Activated CD4-positive, alpha-beta T cell treated with anti-CD3 and anti-CD28 coated beads, Interleukin-2, Interleukin-6, amounts not matched to agents 100 ng/mL and 50 ng/mL, durations not matched to agents 16 hours and 8 hours (primary cell): Measurements from ENCODE around the gene ARFGEF3.

Experiments
- DNase-seq: peaks from one replicate; pipeline ENCODE4 v3.0.0-alpha.2; 2020

The ARFGEF3 gene

DNA sequence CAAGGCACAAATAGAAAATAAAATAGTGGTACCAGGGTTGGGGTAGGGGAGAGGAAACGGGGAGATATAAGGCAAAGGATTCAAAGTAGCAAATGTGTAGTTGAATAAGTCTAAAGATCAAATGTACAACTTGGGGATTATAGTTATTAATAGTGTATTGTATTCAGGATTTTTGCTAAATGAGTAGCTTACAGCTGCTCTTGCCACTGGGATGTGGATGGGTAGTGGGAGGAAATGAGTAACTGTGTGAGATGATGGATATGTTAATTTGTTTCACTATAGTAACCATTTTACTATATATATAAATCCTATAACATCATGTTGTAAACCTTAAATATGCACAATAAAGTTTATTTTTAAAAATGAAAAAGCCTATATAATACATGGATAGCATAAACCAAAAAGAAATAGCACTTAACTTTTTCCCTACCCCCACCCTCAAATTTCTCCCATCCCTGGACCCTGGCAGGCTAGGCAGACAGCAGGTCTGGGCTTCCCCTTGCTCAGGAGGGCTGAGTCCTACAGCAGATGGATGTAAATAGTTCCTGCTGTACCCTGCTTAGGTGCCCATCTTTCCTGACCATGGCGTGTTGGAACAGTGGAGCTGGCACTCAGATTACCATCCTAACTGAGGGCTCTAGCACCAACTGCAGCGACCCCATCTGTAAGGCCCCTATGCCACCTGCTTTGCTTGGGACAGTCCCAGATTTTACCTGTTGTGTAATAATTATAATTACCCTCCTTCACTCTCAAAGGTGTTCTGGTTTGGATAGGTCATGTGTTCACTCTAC is 85.1 kb downstream of the ARFGEF3 start:
- no peak for DNase-seq

DNA sequence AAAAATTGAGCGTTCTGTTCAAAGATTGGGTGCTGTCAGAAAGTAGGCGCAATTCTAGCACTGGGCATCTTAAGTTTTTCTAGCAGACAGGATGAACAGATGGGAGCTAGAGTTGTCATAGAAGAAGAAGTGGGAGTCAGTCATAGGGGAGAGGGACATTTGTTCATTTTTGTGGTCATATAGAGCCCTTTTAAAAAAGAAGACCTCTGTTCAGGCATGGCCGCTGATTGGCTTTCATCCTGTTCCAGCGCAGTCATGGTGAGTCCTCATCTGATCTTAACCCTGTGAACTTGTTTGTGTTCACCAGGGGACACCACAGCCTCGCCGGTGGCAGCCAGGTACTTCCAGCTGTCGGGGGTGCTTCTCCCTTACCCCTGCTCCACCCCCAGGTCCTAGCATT is 86.3 kb downstream of the ARFGEF3 start:
- DNase-seq: no peak

DNA sequence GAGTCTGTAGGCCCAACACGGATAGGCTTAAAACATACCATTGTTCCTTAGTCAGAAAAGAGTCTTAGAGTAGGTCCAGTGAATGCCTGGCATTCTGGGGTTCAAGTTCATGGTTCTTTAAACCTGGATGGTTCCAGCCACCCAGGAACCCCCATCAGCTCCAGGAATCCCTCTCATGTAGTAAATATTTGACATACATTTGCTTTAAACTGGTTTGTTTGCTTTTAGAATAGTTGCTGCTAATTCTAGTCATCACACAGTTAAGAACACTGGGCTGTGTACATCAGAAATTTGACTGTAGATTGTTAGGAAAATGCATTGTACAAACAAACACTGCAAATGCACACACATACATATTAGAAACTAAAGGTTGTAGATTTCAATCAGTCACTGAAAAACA is 87.1 kb downstream of the ARFGEF3 start:
- no peak for DNase-seq

DNA sequence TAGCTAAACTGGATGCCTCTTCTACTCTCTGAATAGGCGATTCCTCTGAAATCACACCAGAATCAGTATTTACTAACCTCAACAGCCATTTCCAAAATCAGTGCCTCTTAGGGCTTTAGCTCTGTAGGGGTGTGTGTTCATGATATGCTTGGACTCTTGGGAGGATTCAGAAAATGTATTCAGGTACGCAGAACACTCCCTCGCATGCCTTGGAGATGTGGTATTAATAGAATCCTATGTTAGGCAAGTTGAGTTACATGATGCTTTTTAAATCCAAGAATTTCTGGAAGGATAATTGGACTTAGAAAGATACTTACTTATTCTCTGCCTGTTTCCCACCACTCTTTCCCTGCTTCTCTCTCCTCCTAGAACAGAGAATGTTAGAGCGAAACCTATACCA is 88.3 kb downstream of the ARFGEF3 start:
- DNase-seq: no peak

DNA sequence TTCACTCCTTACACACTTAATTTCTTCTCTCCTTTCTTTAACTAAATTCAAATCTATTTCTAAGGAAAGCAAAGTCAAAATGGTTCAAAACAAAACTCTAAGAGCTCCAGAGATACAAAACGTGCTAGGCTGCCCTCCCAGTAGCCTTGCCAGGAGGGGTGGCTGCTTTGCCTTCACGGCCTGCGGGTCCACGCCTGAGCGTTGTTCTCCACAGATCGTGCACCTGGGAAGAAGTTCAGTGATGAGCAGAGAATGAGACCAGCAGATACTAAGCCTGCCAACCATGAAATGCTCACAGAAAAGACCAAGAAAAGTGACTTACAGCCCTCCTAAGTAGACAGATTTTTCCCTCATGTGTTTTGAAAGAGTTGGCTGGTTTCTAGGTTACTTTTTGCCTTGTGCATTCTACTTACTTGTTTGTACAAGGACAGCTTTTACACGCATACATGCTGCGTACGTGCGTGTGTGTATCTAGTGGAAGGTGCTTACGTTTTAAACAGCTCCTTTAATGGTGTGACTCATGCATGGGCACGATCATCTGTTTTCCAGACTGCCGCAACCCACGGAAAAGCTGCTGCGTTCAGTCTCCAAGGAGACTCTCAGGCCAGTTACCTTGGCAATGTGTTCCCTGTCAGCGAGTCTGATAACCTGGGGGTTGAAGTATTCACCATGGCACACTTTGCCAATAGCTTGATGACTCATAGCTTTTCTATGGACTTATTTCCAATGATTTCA is 88.9 kb downstream of the ARFGEF3 start:
- no peak for DNase-seq

DNA sequence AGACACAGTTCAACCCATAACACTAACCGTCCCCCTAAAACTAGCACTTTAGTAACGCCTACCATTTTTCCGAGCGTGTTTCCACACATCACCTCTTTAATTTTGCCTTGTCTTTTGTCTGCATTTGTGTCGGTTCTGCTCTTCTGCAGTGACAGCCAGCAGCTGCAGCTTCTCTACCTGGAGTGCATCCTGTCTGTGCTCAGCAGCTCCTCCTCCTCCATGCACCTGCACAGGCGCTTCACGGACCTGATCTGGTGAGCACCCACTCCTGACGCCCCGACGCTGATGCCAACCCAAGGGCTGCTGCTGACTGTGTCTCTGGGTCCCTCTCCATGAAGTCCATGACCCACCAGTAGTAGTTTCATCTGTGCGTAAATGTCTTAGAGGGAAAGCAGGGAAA is 92.0 kb downstream of the ARFGEF3 start:
- DNase-seq: no peak

DNA sequence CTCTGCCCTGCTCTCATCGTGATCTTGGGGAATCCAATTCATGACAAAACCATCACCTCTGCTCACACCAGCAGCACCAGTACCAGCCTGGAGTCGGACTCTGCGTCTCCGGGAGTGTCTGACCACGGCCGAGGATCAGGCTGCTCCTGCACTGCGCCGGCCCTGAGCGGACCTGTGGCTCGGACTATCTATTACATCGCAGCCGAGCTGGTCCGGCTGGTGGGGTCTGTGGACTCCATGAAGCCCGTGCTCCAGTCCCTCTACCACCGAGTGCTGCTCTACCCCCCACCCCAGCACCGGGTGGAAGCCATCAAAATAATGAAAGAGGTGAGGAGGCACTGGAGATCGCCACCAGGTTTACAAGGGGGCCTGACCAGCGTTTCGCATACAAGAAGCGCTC is 93.7 kb downstream of the ARFGEF3 start:
- no peak for DNase-seq

DNA sequence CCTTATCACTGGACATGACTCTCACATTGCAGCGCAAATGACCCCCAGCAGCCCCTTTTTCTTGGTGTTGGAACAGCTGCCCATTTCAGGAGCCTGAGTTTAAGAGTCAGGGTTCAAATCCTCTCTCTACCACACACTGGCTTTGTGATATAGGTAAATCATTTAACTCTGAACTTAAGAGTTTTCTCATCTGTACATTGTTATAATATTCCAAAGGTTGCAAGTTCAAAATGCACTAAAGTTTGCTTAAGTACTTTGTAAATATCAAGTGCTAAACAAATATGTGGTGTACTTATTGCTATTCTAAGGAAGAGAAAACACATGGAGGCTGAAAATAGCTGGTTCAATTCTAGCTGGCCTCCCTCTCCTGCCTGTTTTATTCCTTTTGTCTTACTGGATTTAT is 95.9 kb downstream of the ARFGEF3 start:
- DNase-seq: no peak

DNA sequence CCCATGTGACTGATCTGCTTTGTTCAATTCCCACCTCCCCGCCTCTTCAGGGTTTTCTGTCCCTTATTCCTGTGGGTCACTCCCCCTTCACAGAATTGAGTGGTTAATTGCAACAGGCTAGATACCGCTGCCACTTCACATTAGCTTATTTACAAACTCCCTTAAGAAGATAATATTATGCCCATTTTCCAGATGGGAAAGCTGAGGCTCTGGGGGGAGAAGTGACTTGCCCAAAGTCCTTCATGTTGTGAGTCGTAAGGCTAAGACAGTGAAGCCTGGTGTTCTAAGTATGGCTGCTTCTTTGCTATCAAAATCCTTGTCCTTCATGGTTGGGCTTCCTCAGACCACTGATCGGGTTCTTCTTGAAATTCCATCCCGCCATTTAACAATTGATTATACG is 96.5 kb downstream of the ARFGEF3 start:
- DNase-seq: no peak

DNA sequence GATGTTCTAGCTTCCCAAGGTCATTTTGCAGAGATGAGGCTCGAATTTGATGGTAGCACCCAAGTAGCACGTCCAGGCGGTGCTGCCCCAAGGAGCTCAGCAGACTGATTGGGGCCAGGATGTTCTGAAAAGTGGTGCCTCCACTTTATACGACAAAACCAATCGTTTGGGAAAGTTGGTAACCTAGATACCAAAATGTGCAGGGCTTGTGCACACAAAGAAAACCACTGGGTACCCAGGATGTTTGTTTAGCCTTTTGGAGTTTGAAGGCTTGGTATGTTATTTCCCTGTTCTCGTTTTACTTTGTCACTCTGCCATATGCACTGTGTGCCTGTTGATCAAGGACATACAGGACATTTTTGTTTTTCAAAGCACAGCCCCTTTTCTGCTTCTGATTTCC is 97.3 kb downstream of the ARFGEF3 start:
- no peak for DNase-seq

DNA sequence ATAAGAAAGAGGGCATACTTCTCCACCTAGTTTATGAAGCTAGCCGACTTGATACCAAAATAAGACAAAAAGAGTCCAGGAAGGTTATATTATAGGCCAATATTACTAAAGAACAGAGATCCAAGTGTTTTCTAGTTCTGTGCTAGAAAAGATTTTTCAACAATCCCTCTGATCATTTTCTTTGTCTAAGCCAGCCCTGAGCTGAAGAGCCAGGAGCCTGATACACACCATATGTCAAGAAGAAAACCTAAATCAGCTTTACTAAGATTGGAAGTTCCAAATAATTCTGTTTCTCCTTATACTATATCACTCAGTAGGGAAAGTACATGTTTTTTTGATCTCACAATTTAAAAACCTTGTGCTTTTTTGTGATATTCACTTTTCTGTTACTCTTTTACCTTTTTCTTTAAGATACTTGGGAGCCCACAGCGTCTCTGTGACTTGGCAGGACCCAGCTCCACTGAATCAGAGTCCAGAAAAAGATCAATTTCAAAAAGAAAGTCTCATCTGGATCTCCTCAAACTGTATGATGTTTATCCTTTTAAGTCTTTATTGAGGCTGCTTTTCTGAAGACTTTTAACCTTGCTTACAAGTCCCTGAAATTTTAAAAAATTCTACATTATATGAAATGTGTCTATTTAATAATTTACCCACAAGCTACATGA is 99.5 kb downstream of the ARFGEF3 start:
- DNase-seq: no peak

DNA sequence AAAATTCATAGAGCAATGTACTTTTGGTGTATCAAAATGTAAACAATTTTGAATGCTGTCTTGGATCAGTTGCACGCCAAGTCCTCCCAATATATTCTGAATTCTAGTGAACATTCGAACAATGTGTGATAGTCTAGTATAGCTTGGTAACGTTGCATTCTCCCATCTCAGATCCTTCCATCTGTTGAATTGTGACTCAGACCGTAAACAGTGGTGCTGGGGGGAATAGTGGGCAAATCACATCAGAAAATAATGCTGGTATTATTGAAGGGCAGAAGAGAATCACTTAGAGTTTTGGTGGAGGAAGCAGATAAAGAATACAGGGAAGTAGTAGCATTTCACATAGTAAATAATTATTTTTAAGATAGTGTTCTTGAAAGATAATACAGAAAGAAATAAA is 102.2 kb downstream of the ARFGEF3 start:
- no peak for DNase-seq

DNA sequence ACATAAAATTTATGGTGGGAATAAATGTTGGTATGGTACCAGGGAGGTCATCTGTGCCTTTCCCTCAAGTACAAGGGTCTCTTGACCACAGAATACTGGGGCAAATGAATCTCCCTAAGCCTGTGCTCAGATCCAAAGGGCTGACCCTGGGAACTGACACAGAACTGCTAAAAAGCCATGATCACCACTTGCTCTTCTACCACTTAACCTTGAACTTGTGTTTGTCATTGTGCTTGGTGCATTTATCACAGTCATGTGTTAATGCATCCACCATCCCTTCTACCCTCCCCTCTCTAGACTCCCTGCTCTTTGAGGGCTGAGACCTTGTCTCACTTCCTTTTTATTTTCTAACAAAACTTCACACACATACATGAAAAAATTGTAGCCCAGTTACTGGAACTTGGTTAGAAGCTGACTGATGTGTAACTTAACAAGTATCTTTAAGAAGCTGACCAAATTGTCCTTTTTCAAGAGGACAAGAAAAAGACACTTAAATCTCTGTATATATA is 102.7 kb downstream of the ARFGEF3 start:
- no peak for DNase-seq

DNA sequence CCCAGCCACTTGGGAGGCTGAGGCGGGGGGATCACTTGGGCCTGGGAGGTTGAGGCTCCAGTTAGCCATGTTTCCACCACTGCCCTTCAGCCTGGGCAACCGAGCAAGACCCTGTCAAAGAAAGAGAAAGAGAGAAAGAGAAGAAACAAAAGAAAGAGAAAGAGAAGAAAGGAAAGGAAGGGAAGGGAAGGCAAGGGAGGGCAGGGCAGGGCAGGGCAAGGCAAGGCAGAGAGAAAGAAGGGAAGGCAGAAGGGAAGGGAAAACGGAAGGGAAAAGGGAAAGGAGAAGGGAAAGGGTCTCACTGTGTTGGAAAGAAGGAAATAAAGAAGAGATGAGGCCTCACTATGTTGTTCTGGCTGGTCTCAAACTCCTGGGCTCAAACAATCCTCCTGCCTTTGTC is 104.4 kb downstream of the ARFGEF3 start:
- no peak for DNase-seq

DNA sequence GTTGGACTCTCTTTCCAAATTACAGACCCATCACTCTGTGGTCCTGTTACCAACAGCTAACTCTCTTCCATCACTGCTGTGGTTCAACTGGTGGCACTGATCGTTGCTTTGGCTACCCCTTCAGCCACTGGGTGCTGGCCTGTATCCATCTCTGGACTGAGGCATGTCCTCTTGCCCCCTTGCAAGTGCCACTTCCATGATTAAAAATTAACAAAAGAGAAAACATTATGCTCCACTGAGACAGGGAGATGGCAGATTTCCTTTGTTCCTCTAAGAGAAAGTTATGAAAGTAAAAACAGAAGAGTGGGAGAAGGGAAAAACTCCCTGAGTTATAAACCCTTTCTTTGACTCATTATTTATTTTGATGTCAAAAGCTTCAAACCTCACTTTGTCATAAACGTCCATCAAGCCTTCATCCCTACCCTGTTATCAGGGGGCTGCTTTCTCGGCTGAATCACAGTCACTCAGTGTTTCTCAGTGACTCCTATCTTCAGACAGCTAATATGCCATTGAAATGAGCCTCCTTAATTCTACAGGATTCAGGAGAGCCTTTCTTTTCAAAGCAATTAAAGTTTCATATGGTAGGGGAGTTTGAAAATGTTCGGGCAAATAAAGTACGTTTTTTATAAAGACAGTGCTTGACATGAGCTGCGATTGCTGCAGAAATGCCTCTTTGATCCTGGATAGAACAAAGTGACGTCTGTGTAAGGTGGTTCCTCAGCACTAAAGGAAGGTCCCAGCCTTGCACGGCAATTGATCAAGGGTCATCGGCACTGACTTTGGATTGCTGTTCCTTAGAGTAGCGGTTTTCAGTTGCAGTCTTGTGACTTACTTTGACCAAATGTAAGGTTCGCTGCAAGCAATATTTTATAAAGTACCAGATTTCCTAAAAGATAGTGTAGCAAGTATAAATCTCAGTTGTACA is 106.5 kb downstream of the ARFGEF3 start:
- no peak for DNase-seq

DNA sequence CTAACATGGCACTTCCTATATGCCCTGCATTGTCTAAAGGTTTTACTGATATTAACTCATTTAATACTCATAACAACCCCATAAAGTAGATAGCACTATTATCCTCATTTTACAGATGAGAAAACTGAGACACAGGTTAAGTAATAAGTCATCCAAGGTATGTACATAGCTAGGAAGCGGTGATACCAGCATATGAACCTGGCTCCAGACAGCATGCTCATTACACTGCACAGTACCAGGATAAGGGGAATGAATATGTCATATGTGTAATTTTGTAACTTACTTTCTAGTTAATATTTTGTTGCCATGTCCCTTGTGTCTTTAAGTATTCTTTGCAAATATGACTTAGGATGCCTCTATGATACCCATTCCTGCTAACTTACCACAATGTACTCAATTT is 109.7 kb downstream of the ARFGEF3 start:
- no peak for DNase-seq

DNA sequence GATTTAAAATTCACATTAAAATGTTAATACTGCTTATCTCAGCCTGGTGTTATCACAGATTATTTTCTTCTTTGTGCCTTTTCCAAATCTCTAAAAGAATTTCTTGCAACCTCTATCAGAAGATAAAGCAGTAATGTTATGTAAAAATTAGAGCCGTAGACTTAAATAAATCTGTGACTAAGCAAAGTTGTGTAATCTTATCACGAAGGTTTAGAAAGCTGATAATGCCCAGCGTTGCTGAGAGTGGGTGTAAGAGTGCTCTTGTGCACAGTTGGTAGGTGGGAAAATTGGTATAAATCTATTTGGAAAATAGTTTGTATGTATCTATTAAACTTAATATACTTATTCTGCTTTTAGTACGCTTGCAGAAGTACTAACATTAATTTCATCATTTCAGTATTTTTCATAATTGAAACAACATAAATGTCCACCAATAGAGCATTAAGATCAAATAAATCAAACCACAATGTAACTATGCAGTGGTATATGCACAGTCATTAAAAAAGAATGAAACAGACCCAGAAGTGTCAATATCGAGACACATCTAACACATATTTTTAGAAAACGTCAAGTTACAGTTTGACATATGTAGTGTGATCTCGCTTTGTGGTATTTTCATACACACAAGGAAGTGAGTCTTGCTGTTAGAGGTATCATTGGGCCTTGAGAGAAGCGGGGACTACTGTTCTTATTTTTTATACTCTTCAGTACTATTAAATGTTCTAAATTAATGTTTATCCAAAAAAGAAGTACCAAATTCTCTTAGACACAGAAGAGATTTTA is 111.0 kb downstream of the ARFGEF3 start:
- DNase-seq: no peak

DNA sequence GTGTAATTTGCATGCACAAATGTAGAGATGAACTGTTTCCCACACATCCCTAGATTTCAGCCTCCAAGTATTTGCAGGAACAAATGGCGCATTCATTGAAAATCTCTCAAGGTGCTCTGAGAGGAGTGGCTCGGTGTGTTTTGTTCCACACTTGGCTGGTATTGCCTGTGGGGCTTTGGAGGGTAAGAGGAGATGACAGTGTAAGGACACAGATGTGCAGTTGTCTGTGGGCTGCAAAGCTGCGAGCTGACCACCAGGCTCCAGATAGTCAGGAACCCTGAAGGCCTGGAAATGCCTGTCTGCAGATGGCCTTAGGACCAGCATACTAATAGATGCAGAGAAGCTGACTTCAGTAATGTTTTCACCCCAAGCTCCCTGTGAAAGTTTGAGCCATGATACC is 114.2 kb downstream of the ARFGEF3 start:
- DNase-seq: no peak

DNA sequence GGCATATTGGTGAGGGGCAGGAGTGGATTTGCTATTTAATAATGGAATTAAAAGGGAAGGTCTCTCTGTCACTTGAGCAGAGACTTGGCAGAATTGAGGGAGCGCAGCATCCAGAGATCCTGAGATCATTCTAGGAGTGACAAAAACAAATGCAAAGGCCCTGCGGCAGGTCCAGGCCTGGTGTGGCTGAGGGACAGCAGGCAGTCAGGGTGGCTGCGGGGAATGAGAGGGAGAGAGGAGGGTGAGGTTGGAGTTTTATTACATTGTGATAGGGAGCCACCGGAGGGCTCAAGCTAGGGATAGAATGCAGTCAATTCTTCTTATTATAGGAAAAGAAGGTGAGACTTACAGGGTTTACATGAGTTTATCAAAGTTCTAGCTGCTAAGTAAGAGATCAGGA is 116.1 kb downstream of the ARFGEF3 start:
- DNase-seq: no peak

DNA sequence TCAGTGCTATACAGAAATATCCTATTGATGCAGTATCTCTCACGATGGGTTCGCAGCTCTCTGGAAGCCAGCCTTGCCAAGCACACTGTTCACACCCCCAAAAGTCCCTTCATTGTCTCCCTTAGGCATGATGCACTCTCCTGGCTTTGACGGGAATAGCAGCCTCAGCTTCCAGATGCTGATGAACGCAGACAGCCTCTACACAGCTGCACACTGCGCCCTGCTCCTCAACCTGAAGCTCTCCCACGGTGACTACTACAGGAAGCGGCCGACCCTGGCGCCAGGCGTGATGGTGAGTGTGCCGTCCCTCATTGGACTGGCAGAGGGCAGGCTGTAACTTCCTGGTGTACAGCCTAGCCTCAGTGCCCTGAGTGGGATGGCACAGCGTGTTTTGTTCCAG is 116.6 kb downstream of the ARFGEF3 start:
- DNase-seq: no peak

DNA sequence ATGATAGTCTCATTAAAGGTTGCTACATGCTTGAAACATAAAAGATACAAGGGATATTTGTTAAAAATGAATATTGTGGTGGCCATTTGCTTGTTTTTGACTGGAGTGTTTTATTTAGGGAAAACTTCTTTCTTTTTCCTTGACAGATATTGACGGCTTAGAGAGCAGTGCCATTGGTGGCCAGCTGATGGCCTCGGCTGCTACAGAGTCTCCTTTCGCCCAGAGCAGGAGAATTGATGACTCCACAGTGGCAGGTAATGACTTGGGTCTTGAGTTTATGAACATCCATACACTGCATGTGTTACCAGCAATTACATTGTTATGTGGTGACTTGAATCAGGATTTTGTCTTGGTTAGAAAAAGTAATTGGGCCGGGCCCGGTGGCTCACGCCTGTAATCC is 124.1 kb downstream of the ARFGEF3 start:
- no peak for DNase-seq

DNA sequence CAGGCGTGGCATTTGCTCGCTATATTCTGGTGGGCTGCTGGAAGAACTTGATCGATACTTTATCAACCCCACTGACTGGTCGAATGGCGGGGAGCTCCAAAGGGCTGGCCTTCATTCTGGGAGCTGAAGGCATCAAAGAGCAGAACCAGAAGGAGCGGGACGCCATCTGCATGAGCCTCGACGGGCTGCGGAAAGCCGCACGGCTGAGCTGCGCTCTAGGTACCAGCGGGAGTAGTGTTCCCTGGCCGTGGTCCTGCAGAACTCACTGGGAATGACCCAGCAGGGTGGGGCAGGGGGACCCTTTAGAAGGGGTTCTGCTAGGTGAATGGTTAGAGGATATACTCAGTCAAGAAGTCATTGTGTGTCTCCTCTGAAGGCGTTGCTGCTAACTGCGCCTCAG is 125.0 kb downstream of the ARFGEF3 start:
- no peak for DNase-seq
